Mesothelial cell of epicardium (in vitro differentiated cells): Measurements from ENCODE around the gene PHAF1. TPM values are rescaled to one million over a fixed set of nuclear protein-coding genes. Genes with fewer than 3 reads are reported as not detected.

ENCODE experiments used
- DNase-seq, 2 experiments: peaks; one replicate each; pipeline ENCODE4 v3.0.0; 2021; ENCODE audit warnings: low spot score in 2 of 2; ENCODE audit not compliant: unreplicated experiment in 2 of 2
- H3K27ac Mint-ChIP-seq: 2 replicates; pipeline ENCODE4 v1.8.0; 2021; ENCODE audit warnings: mixed read lengths
- H3K27me3 Mint-ChIP-seq: 2 replicates; pipeline ENCODE4 v1.8.0; 2021; ENCODE audit warnings: low read depth, mixed read lengths
- H3K36me3 Mint-ChIP-seq: 2 replicates; pipeline ENCODE4 v1.8.0; 2021; ENCODE audit warnings: mixed read lengths
- H3K4me1 Mint-ChIP-seq: 2 replicates; pipeline ENCODE4 v1.8.0; 2021; ENCODE audit warnings: mixed read lengths
- H3K4me3 Mint-ChIP-seq: 2 replicates; pipeline ENCODE4 v1.8.0; 2021; ENCODE audit warnings: mild to moderate bottlenecking, moderate library complexity, mixed read lengths
- H3K9me3 Mint-ChIP-seq: 2 replicates; pipeline ENCODE4 v1.8.0; 2021; ENCODE audit warnings: mixed read lengths
- total RNA-seq: library from RNA; stranded (reverse); gene quantifications from 3 replicates; pipeline ENCODE4 v1.2.1, GENCODE V29; 2021
- TF ChIP-seq, protein P1 (sequence below): fragments of 200-600 bp; sonication (generic); IDR thresholded peaks from one replicate; pipeline ENCODE4 v1.5.0; 2021; ENCODE audit warnings: antibody characterized with exemption; ENCODE audit not compliant: unreplicated experiment

The PHAF1 gene
- total RNA-seq, 1 donor from 2014 or later, result 20.9 TPM

DNA sequence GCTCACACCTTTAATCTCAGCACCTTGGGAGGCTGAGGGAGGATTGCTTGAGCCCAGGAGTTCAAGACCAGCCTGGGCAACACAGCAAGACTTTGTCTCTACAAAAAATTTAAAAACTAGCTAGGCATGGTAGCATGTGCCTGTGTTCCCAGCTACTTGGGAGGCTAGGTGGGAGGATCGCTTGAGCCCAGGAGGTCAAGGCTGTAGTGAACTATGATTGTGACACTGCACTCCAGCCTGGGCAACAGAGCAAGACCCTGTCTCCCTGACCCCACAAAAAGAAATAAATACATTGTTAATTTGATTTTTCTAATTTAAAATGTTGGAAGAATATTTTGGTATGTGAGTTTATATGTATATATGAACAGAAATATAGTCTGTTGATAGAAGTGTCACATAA lies 22.4 kb upstream of the PHAF1 start:
- TF ChIP-seq, protein P1, sequence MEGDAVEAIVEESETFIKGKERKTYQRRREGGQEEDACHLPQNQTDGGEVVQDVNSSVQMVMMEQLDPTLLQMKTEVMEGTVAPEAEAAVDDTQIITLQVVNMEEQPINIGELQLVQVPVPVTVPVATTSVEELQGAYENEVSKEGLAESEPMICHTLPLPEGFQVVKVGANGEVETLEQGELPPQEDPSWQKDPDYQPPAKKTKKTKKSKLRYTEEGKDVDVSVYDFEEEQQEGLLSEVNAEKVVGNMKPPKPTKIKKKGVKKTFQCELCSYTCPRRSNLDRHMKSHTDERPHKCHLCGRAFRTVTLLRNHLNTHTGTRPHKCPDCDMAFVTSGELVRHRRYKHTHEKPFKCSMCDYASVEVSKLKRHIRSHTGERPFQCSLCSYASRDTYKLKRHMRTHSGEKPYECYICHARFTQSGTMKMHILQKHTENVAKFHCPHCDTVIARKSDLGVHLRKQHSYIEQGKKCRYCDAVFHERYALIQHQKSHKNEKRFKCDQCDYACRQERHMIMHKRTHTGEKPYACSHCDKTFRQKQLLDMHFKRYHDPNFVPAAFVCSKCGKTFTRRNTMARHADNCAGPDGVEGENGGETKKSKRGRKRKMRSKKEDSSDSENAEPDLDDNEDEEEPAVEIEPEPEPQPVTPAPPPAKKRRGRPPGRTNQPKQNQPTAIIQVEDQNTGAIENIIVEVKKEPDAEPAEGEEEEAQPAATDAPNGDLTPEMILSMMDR, result no peak
- H3K4me3 Mint-ChIP-seq, result no peak overlapping the region
- peaks cover 10% of the 10 kb centered on the region for H3K36me3 Mint-ChIP-seq
- peaks cover 9% of the 10 kb centered on the region for H3K4me1 Mint-ChIP-seq
- no peak overlapping the region for H3K27ac Mint-ChIP-seq
- DNase-seq, result no peak
- no peaks in the 10 kb centered on the region for H3K27me3 Mint-ChIP-seq
- H3K9me3 Mint-ChIP-seq, result no peaks in the 10 kb centered on the region

DNA sequence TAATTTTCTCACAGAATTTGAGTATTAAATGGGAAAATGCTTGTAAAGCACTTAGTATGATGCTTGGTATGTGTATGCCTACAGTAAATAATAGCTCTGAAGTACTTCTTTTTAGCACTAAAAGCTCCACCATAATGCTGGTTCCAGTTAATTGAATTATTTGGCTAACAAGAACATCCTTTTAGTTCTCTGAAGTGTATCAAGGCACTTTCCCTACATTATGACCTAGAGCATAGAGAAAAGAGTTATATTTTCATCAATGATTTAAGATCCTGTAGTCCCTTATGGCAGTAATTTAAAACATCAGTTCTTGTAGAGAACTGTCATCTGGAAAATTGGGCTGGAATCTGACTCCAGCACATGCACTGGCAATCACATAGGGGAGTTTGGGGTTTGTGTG lies 21.9 kb upstream of the PHAF1 start:
- H3K9me3 Mint-ChIP-seq, result no peaks in the 10 kb centered on the region
- no peak overlapping the region for H3K4me3 Mint-ChIP-seq
- no peak for DNase-seq
- no peak overlapping the region for H3K27ac Mint-ChIP-seq
- H3K36me3 Mint-ChIP-seq, result peaks cover 10% of the 10 kb centered on the region
- H3K4me1 Mint-ChIP-seq, result peaks cover 9% of the 10 kb centered on the region
- TF ChIP-seq, protein P1, result no peak
- H3K27me3 Mint-ChIP-seq, result no peaks in the 10 kb centered on the region

DNA sequence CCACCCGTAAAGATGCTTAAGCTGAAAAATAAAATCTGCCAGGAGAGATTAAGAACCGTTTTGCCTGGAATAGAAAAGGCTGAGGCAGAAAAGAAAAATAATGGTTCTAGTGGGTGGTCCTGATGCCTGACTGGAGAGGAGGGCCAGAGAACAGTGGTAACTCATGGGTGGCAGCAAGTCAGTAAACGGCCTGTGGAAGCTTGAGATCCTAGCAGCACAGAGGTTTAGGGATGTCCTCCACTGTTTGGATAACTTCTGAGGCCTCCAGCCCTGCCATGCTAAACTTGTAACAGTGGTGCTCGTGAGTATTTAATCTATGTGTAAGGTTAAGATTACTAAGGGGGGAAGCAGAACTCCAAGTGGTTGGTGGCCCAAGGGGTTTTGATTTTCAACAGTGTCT lies 21.2 kb upstream of the PHAF1 start:
- Mint-ChIP-seq H3K4me3 (no peak overlapping the region), H3K27ac (no peak overlapping the region), H3K36me3 (peaks cover 10% of the 10 kb centered on the region), H3K4me1 (peaks cover 9% of the 10 kb centered on the region), H3K27me3 (no peaks in the 10 kb centered on the region), H3K9me3 (no peaks in the 10 kb centered on the region)
- no peak for DNase-seq
- TF ChIP-seq, protein P1, result no peak

DNA sequence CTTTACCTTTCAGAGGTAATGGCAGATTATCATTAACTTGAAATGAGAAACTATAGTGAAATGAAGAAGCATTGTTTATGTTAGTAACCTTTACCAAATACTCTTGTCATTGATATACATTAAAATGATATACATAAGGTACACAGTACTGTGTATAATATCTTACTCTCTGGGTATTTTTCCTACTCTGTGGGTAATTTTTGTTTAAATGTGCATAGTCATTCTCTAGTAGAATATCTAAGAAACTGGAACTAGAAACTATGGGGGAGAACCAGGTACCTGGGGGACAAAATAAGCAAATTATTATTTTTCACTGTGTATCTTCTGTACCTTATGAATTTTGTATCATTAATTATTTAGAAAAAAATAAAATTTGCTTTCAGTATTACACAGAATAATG lies 20.6 kb upstream of the PHAF1 start:
- Mint-ChIP-seq H3K4me3 (no peak overlapping the region), H3K36me3 (peaks cover 10% of the 10 kb centered on the region), H3K4me1 (peaks cover 9% of the 10 kb centered on the region), H3K9me3 (no peaks in the 10 kb centered on the region), H3K27ac (no peak overlapping the region), H3K27me3 (no peaks in the 10 kb centered on the region)
- no peak for DNase-seq
- TF ChIP-seq, protein P1, result no peak

DNA sequence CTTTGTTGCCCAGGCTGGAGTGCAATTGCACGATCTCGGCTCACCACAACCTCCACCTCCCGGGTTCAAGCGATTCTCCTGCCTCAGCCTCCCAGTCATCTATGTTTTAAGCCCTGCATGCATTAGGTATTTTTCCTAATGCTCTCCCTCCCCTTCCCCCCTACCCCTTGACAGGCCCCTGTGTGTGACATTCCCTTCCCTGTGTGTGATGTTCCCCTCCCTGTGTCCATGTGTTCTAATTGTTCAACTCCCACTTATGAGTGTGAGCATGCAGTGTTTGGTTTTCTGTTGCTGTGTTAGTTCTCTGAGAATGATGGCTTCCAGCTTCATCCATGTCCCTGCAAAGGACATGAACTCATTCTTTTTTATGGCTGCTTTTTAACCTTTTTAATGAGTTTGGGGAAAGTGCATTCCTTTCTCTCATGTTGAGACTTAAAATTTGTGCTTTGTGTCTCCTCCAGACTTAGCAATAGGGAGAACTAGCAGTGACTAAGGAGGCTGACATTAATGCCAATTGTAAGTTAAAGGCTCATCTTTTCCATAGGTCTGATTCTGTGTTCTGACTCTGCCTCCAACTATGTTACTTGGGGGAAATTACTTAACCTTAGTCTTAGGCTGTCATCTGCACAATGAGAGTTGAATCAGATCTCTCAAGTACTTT lies 17.7 kb upstream of the PHAF1 start:
- no peak overlapping the region for H3K4me3 Mint-ChIP-seq
- H3K9me3 Mint-ChIP-seq, result no peaks in the 10 kb centered on the region
- H3K36me3 Mint-ChIP-seq, result no peaks in the 10 kb centered on the region
- no peak for DNase-seq
- peaks cover 9% of the 10 kb centered on the region for H3K4me1 Mint-ChIP-seq
- TF ChIP-seq, protein P1, result no peak
- H3K27ac Mint-ChIP-seq, result peak overlapping the region; percentile 84
- H3K27me3 Mint-ChIP-seq, result no peaks in the 10 kb centered on the region
